ENCODE measurements around the gene RNF212B.

RNF212B gene

GRCh38 chr14:23202001-23202400 is 35.7 kb upstream of the RNF212B start:
- CTCF ChIA-PET = interaction anchor here (0.6 to 2.8 kb wide), 4 partner anchors 15 to 81 kb away, joined by 3 to 9 read pairs (median 6); no protein-coding TSS in a partner anchor
- no peak overlapping the region for H3K27ac ChIP-seq (ENCODE audit: extremely low read depth, low read depth, low read length)
- H3K9me3 ChIP-seq (ENCODE audit: control insufficient read depth, insufficient read depth, low read depth, low read length) = no peaks in the 10 kb centered on the region
- H3K4me1 ChIP-seq (ENCODE audit: control insufficient read depth, insufficient read depth, low read length) = no peaks in the 10 kb centered on the region
- H3K4me3 ChIP-seq (ENCODE audit: low read depth, low read length) = no peak overlapping the region
- no peak for TF ChIP-seq ZNF677 (tag by site-specific recombination; IDR thresholded peaks at IDR 0.05)
- TF ChIP-seq ZNF184 (tag by site-specific recombination; IDR thresholded peaks at IDR 0.05) = no peak
- no peak for TF ChIP-seq ZBTB48 (tag by site-specific recombination; IDR thresholded peaks at IDR 0.05)
- TF ChIP-seq ZNF76 (tag by site-specific recombination; IDR thresholded peaks at IDR 0.05; ENCODE audit: borderline replicate concordance, low read depth) = no peak
- no peak for TF ChIP-seq ZNF37A (tag by site-specific recombination; IDR thresholded peaks at IDR 0.05)
- no peak for TF ChIP-seq ZSCAN18 (tag by site-specific recombination; IDR thresholded peaks at IDR 0.05)
- TF ChIP-seq ZNF350 (tag by site-specific recombination; IDR thresholded peaks at IDR 0.05) = no peak
- TF ChIP-seq ZNF138 (tag by site-specific recombination; IDR thresholded peaks at IDR 0.05; ENCODE audit: borderline replicate concordance) = no peak
- no peak for TF ChIP-seq ZBTB20 (tag by site-specific recombination; IDR thresholded peaks at IDR 0.05)
- TF ChIP-seq ZNF16 (tag by site-specific recombination; IDR thresholded peaks at IDR 0.05; ENCODE audit: low read depth) = no peak
- POLR2A ChIA-PET = interaction anchor here (0.7 kb wide), 1 partner anchor 221 kb away, joined by 7 read pairs; no protein-coding TSS in a partner anchor
- H3K36me3 ChIP-seq (ENCODE audit: control insufficient read depth in 2 of 2, insufficient read depth in 1 of 2, low read length in 2 of 2) = no peaks in the 10 kb centered on the region

GRCh38 chr14:23206422-23207145 is 31.2 kb upstream of the RNF212B start:
- Histone ChIP-seq H3K4me1 (ENCODE audit: control insufficient read depth, insufficient read depth, low read length) (no peaks in the 10 kb centered on the region), H3K36me3 (ENCODE audit: control insufficient read depth in 2 of 2, insufficient read depth in 1 of 2, low read length in 2 of 2) (no peaks in the 10 kb centered on the region), H3K9me3 (ENCODE audit: control insufficient read depth, insufficient read depth, low read depth, low read length) (no peaks in the 10 kb centered on the region), H3K4me3 (ENCODE audit: low read depth, low read length) (no peak overlapping the region), H3K27ac (ENCODE audit: extremely low read depth, low read depth, low read length) (no peak overlapping the region)
- POLR2A ChIA-PET = no interaction called here
- CTCF ChIA-PET = interaction anchor here (0.6 to 1.8 kb wide), 6 partner anchors 12 to 129 kb away, joined by 3 to 4 read pairs (median 3); no protein-coding TSS in a partner anchor
- TF ChIP-seq SCRT2 (tag by site-specific recombination; IDR thresholded peaks at IDR 0.05) (no peak), ZNF621 (tag by site-specific recombination; IDR thresholded peaks at IDR 0.05) (no peak), ZNF311 (tag by site-specific recombination; IDR thresholded peaks at IDR 0.05; ENCODE audit: borderline replicate concordance) (no peak), ZNF16 (tag by site-specific recombination; IDR thresholded peaks at IDR 0.05; ENCODE audit: low read depth) (no peak), ZNF223 (tag by site-specific recombination; IDR thresholded peaks at IDR 0.05) (no peak), ZFP41 (tag by site-specific recombination; IDR thresholded peaks at IDR 0.05; ENCODE audit: borderline replicate concordance) (no peak), ATF2 (tag by site-specific recombination; IDR thresholded peaks at IDR 0.05; ENCODE audit: low read depth) (no peak), ZNF596 (tag by site-specific recombination; IDR thresholded peaks at IDR 0.05) (no peak), ZNF792 (tag by site-specific recombination; IDR thresholded peaks at IDR 0.05) (no peak), ZNF514 (tag by site-specific recombination; IDR thresholded peaks at IDR 0.05) (no peak), REPIN1 (tag by site-specific recombination; IDR thresholded peaks at IDR 0.05; ENCODE audit: low read depth) (no peak), ZNF701 (tag by site-specific recombination; IDR thresholded peaks at IDR 0.05) (no peak)

All from HEK293 (cell line).